HCT116 (cell line): Measurements from ENCODE around the gene ESR1. TPM values are rescaled to one million over a fixed set of nuclear protein-coding genes. Genes with fewer than 3 reads are reported as not detected.

Source experiments
- ATAC-seq: fragments of 200-7000 bp; cut with Tn5 transposase; 2 replicates; pipeline ENCODE4 v1.9.1; 2020; ENCODE audit warnings: mild to moderate bottlenecking, moderate library complexity
- BruUV-seq: library from RNA; stranded (reverse); fragments of 400-500 nt; replicated peaks from 2 replicates; lab custom pipeline; 2021; lab: Mats Ljungman, UMichigan
- CTCF ChIA-PET: fragments of 300-600 bp; sonication (Branson Sonifier 250); formaldehyde crosslinking; loops from one replicate; lab custom pipeline; 2021; ENCODE audit warnings: antibody characterized with exemption; lab: Charles Lee
- POLR2A ChIA-PET: fragments of 300-600, 350-600 bp; sonication (Branson Sonifier 250); formaldehyde crosslinking; loops from one replicate; lab custom pipeline; 2021; ENCODE audit warnings: antibody characterized with exemption; lab: Charles Lee
- RAD21 ChIA-PET, 2 experiments: fragments of 300-600 bp; sonication (Branson Sonifier 250); formaldehyde crosslinking; loops; one replicate each; lab custom pipeline; 2023; ENCODE audit warnings: low total read pairs in 2 of 2; ENCODE audit not compliant: uncharacterized antibody in 2 of 2, unreplicated experiment in 2 of 2, low non-redundant PET in 1 of 2; lab: Charles Lee
- DNase-seq: peaks from one replicate; pipeline ENCODE4 v3.0.0-alpha.2; 2010; ENCODE audit warnings: low read depth, low spot score
- H2AFZ ChIP-seq: fragments of 200-600 bp; shearing (Covaris generic), sonication (generic); 2 replicates; pipeline ENCODE4 v1.6.1; 2017; ENCODE audit warnings: low read depth, mixed run types, mixed read lengths, antibody characterized with exemption, low read length; ENCODE audit not compliant: poor library complexity, severe bottlenecking
- H3K27ac ChIP-seq: 2 replicates; pipeline ENCODE4 v1.5.1; 2012; ENCODE audit warnings: low read depth, low read length
- H3K27me3 ChIP-seq: fragments of 200-600 bp; sonication (generic); 2 replicates; pipeline ENCODE4 v1.6.1; 2016; ENCODE audit warnings: mixed run types, low read length, mixed read lengths; ENCODE audit not compliant: insufficient read depth
- H3K36me3 ChIP-seq, 2 experiments: fragments of 200-500 bp in 1 of 2; fragments of 200-600 bp in 1 of 2; sonication (Bioruptor generic) in 1 of 2; sonication (generic) in 1 of 2; 2 replicates each; pipeline versions ENCODE4 v1.5.1 to v1.6.1; 2014 to 2016; ENCODE audit warnings: low read length in 2 of 2, inconsistent platforms in 1 of 2, mixed read lengths in 1 of 2, mixed run types in 1 of 2; ENCODE audit not compliant: insufficient read depth in 2 of 2, control insufficient read depth in 1 of 2
- H3K4me1 ChIP-seq, 2 experiments: fragments of 200-600 bp in 1 of 2; sonication (generic) in 1 of 2; 2 replicates each; pipeline versions ENCODE4 v1.5.1 to v1.6.1; 2012 to 2017; ENCODE audit warnings: low read length in 2 of 2, inconsistent platforms in 1 of 2, mild to moderate bottlenecking in 1 of 2, mixed read lengths in 1 of 2, mixed run types in 1 of 2, moderate library complexity in 1 of 2; ENCODE audit not compliant: insufficient read depth in 2 of 2, control insufficient read depth in 1 of 2
- H3K4me2 ChIP-seq: fragments of 200-600 bp; sonication (generic); 2 replicates; pipeline ENCODE4 v1.6.1; 2017; ENCODE audit warnings: mixed run types, low read length, mixed read lengths
- H3K4me3 ChIP-seq, 2 experiments: fragments of 200-600 bp in 1 of 2; sonication (generic) in 1 of 2; replicated peaks in 1 of 2; 2 replicates each; pipeline ENCODE4 v1.5.1; 2011 to 2016; ENCODE audit warnings: low read length in 2 of 2, control low read depth in 1 of 2, low read depth in 1 of 2, mild to moderate bottlenecking in 1 of 2, mixed read lengths in 1 of 2, mixed run types in 1 of 2
- H3K79me2 ChIP-seq: fragments of 200-600 bp; sonication (generic); 2 replicates; pipeline ENCODE4 v1.6.1; 2017; ENCODE audit warnings: mild to moderate bottlenecking, mixed run types, low read length, moderate library complexity, mixed read lengths; ENCODE audit not compliant: insufficient read depth
- H3K9ac ChIP-seq: fragments of 200-600 bp; sonication (generic); 2 replicates; pipeline ENCODE4 v1.6.1; 2016; ENCODE audit warnings: low read length, mixed read lengths
- H3K9me2 ChIP-seq: fragments of 200-600 bp; sonication (generic), shearing (Covaris generic); 2 replicates; pipeline ENCODE4 v1.6.1; 2017; ENCODE audit warnings: mixed run types, mild to moderate bottlenecking, moderate library complexity; ENCODE audit not compliant: insufficient read depth
- H3K9me3 ChIP-seq, 2 experiments: fragments of 200-500 bp in 1 of 2; fragments of 200-600 bp in 1 of 2; sonication (Bioruptor generic) in 1 of 2; sonication (generic) in 1 of 2; 2 replicates each; pipeline ENCODE4 v1.6.1; 2014 to 2017; ENCODE audit warnings: low read length in 2 of 2, mixed read lengths in 2 of 2, inconsistent platforms in 1 of 2, low read depth in 1 of 2, mild to moderate bottlenecking in 1 of 2, mixed run types in 1 of 2, moderate library complexity in 1 of 2; ENCODE audit not compliant: control insufficient read depth in 1 of 2, insufficient read depth in 1 of 2
- H4K20me1 ChIP-seq: fragments of 200-600 bp; sonication (generic), shearing (Covaris generic); 2 replicates; pipeline ENCODE4 v1.6.1; 2017; ENCODE audit warnings: mixed run types, mild to moderate bottlenecking, moderate library complexity; ENCODE audit not compliant: insufficient read depth
- ATF3 ChIP-seq: IDR thresholded peaks from 2 replicates; pipeline ENCODE4 v1.6.1; 2012
- EZH2phosphoT487 ChIP-seq: fragments of 200-600 bp; IDR thresholded peaks from 2 replicates; pipeline ENCODE4 v1.6.1; 2018; ENCODE audit warnings: antibody characterized with exemption, borderline replicate concordance
- FOSL1 ChIP-seq: IDR thresholded peaks from 2 replicates; pipeline ENCODE4 v1.6.1; 2012; ENCODE audit warnings: low read depth
- MAX ChIP-seq: IDR thresholded peaks from 2 replicates; pipeline ENCODE4 v1.6.1; 2012
- SRF ChIP-seq: IDR thresholded peaks from 2 replicates; pipeline ENCODE4 v1.6.1; 2012; ENCODE audit warnings: low read depth
- TCF7L2 ChIP-seq: IDR thresholded peaks from 2 replicates; pipeline ENCODE4 v1.7.0; 2011; ENCODE audit warnings: borderline replicate concordance, inconsistent platforms; ENCODE audit not compliant: insufficient read depth, insufficient read length; ENCODE audit errors: extremely low read depth
- ZBTB33 ChIP-seq: IDR thresholded peaks from 2 replicates; pipeline ENCODE4 v1.6.1; 2011; ENCODE audit warnings: mild to moderate bottlenecking, low read length, moderate library complexity; ENCODE audit not compliant: insufficient replicate concordance; ENCODE audit errors: extremely low read depth
- intact Hi-C: fragments of 100-400 bp; cut with micrococcal nuclease; formaldehyde crosslinking; loops from 2 replicates; pipeline ENCODE4 v1.10.0; 2022
- total RNA-seq: library from RNA; stranded (reverse); gene quantifications from one replicate; pipeline ENCODE4 v1.2.1, GENCODE V29; 2021; ENCODE audit not compliant: unreplicated experiment

The ESR1 gene
- total RNA-seq, 1 experiment from 2014 or later, result 0.17 TPM

- BruUV-seq, result no TSS peak
- Histone ChIP-seq H3K4me1 (no peaks in the 10 kb centered on the region), H3K9ac (no peak overlapping the region), H3K36me3 (no peaks in the 10 kb centered on the region), H3K79me2 (no peaks in the 10 kb centered on the region), H3K9me3 (no peaks in the 10 kb centered on the region), H3K27me3 (no peaks in the 10 kb centered on the region), H3K4me2 (no peak overlapping the region), H3K4me3 (no peak overlapping the region), H3K9me2 (no peaks in the 10 kb centered on the region), H3K27ac (no peak overlapping the region), H2AFZ (no peak overlapping the region), H4K20me1 (no peaks in the 10 kb centered on the region)
- CTCF ChIA-PET, result interaction anchor here (0.7 to 1.3 kb wide), 2 partner anchors 24 to 354 kb away, joined by 3 to 9 read pairs; no protein-coding TSS in a partner anchor
- intact Hi-C loops, result loop anchor here (2.0 kb wide), 1 partner anchor 451 kb away; no protein-coding TSS in a partner anchor
- TF ChIP-seq SRF, result no peak
- TF ChIP-seq ATF3, result no peak
- TF ChIP-seq TCF7L2, result no peak
- no peak for TF ChIP-seq MAX
- TF ChIP-seq EZH2phosphoT487, result no peak
- no peak for TF ChIP-seq ZBTB33
- TF ChIP-seq FOSL1, result no peak
- RAD21 ChIA-PET, result no interaction called here
- no peak for ATAC-seq
- DNase-seq, result no peak
- POLR2A ChIA-PET, result no interaction called here
Observed at GRCh38 chr6:152119831-152120230, 312.3 kb downstream of the ESR1 start.
